Measurements from ENCODE around the gene ANKS6.

ANKS6 gene

DNA sequence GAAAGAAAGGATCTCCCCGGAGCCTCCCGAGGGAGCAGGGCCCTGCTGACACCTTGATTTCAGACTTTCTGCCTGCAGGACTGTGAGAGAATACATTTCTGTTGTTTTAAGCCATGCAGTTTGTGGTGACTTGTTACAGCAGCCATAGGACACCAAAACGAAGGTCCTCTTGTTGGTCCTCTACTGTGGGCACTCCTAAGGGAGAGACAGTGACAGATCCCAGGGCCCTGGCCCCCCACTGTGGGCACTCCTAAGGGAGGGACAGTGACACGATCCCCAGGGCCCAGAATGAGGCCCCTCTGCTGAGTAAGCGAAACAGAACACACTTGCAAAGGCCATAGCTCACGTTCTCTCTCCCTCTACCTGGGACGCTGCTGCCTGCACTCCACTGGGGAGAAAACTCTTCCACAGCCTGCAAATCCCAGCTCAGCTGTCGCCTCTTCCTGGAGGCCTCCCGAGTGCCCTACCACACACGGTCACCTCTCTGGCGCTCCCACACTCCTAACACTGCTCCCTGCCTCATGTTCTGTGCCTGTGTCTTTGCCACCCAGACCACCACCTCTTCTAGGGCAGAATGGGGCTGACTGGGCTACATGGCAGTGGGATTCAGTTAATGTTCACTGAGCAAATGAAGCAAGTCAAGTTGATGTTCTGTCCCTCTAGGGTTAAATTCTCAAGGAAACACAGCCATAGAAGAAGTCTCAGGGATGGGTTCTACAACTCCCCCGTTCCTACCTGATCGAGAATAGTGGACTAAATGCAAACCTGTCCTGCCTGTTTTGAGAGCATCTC, 23.8 kb downstream of the ANKS6 start:
- no peak for DNase-seq (ENCODE audit: low read depth)

DNA sequence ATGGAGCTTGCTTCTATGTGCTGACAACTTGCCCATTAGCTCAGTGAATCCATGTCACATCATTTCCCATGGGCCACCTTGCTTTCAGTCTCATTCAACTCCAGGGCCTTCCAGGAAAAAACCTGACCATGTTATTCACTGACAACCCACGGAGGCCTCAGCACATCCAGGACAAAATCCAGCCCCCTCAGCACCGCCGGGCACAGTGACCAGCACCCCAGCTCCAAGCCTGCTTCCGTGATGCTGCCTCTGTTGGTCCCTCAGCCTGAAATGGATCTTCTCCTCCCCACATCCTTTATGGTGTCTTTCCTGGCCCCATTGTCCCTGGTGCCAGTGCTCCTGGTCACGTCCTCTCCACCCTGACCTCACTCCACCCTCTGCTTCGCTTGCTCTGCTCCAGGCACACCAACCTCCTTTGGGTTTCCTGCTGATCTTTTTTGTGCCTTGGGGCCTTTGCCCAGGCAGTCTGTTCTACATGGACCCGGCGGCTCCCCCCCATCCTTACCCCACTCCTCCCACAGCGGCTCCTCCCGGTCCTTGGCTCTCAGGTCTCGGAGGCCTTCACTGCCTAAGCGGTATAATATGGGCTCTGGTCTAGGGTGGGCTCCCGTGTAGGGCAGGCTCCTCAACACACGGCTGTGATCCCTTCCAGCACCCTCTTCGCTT, 25.0 kb downstream of the ANKS6 start:
- DNase-seq (ENCODE audit: low read depth): no peak

DNA sequence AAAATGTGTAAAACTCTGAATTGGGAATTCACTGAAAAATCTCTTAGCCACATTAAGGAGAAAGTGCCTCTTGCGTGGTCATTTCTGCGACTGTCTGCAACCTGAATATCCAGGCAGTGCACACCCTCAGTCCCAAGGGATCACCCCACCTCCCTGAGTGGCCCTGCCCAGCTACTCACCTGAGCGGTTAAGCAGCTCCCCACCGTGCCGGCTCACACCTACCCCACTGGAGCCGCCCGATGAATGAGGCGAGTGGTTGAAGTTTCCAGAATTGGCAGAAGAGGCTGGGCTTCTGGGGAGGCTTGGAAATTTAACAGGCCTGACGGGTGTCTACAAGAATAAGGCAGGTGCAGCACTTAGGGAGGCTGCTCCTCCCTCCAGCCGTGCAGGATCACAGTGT, 25.6 kb downstream of the ANKS6 start:
- no peak for DNase-seq (ENCODE audit: low read depth)

DNA sequence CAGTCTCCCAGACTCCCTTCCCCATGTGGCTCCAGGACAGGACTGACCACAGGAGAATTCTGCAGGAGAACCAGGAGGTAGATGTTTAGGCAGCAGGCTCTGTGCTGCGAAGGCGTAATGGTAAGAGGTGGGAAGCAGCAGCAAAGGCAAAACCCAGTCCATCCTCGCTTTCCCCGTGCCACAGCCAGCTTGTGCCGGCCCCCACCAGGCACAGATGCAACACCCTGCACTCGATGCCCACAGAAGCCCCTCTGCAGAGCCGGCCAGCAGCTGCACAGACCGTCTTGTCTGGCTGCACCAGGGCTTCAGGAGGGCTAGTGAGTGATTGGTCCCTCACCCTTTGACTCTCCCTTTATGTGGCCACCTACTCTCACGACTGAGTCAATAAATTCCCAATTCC, 28.0 kb downstream of the ANKS6 start:
- DNase-seq (ENCODE audit: low read depth): no peak

DNA sequence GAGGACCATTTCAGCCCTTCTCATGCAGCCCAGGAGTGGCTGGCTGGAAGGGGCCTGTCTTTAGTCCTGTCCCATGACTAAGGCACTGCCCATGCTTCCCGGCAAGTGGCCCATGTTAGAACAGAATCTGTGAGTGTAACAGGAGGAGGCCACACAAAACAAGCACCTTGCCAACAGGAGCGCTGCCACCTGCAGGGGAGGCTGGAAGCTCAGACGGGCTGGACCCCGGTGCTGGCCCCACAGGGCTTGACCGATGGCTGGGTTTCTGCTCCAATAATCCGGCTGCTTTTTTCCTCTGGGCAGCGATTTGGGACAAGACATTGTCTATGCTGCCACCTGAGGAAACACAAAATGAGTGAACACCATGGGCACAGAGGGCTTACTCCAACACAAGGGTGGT, 28.4 kb downstream of the ANKS6 start:
- no peak for DNase-seq (ENCODE audit: low read depth)

DNA sequence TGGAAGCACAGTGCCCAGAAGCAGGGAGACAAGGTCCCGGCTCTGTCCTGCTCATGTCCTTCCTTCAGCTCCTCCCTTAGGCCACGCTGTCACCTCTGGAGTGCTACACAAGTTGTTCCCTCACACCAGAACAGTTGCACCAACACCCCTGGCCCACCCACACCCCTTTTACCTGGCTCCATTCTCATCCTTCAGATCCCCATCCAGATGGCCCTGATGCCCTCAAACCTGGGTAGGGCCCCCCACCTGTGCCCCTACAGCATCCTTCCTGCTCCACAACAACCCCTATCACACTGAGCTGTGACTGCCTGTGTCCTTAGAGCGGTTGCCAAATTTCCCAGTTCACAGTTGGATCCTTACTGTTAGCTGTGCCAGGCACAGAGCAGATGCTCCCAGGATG, 29.2 kb downstream of the ANKS6 start:
- no peak for DNase-seq (ENCODE audit: low read depth)

DNA sequence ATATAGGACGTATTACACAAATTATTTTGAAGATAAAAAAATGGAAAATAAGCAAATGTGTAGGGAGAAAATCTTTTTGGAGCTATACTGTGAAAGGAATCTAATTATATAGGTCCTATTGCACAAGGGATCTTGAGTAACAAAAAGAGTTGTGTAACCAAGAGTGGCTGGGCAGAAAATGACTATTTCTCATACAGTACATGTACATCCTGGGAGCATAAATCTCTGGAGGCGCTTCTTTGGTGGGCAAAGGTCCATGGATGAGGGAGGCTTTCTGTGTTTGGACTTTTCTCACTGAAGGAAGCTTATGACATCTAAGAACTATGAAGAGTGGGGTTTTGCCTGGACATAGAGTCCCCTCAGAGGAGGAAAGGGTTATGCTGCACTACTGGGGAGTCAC, 29.8 kb downstream of the ANKS6 start:
- DNase-seq (ENCODE audit: low read depth): no peak

DNA sequence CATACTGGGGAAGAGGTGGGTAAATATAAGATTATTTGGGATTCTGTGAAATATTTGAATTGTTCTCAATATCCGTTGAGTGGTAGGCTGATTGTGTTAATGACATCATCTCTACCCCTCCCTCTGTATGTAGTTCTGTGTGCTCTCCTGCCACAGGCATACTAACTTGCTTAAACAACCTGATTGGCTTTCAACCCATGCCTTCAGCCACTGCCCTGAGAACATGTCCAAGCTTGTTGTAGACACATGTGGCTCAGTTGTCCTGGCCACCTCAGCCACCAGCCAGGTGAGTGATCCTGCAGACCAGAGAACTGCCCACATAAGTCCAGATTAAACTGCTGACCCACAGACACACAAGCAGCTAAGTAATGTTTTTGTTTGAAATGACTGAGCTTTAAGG, 31.1 kb downstream of the ANKS6 start:
- DNase-seq (ENCODE audit: low read depth): no peak

DNA sequence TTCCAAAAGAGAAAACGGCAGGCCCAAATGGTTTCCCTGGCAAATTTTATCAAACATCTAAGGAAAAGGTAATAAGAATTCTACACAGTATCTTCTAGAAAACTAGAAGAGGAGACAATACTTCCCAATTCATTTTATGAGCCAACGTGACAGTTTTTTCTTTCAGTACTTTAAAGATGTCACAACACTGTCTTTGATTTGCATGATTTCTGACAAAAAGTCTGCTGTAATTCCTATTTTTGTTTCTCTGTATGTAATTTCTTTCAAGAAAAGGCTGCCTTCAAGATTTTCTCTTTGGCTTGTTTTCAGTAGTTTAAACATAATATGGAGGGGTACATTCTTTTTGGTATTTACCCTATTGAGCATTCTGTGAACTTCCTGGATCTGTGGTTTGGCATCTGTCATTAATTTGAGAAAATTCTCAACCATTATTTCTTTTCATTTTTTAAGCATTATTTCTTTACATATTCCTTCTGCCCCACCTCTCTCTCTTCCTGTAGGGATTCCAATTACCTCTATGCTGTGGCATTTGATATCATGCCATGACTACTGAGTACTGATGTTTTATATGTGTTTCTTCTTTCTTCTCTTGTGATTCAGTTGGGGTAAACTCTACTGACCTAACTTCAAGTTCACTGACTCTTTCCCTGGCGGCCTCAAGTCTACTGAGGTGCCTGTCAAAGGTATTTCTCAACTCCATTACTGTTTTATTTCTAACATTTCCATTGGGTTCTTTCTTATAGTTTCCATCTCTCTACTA, 32.2 kb downstream of the ANKS6 start:
- no peak for DNase-seq (ENCODE audit: low read depth)

DNA sequence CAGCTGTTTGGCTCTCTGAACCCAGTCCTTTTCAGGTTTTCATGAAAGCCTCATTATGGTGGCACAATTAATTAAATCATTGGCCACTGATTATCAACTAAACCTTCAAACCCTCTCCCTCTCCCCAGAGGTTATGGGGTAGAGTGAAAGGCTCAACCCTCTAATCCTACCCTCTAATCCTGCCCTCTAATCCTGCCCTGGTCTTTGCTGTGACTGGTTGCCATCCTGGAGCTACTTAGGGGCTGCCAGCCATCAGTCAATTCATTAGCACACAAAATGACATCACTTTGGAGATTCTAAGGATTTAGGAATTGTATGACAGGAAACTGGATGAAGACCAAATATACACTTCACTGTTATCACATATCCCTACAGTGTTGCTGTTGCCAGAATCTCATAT, 36.1 kb downstream of the ANKS6 start:
- no peak for DNase-seq (ENCODE audit: low read depth)

DNA sequence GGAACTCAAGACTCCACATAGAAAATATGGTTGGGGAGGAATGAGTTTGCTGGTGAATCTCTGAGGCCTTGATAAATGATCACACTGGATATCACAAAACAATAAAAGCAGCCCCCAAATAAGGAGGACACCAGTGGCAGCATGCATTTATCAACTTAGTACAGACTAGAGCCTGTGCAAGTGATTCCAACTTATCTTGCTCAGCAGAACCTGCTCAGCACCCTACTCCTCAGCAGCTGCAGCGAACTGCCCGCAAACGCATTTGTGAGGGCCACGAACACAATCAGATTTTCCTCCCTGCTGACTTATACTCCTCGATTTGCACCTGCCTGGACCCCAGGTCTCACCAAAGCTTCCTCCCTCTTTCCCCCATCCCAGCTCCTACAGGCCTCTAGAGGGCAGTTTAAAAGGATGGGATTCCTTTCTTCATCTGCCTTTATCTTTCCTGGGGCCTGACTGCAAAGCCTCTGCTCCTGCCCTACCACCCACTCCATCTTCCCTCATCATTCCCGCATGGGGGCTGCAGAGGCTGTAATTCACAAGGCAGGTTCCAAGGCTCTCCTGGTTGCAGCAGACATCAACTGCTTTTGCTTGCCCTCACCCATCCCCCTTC, 41.2 kb downstream of the ANKS6 start:
- DNase-seq (ENCODE audit: low read depth): no peak

DNA sequence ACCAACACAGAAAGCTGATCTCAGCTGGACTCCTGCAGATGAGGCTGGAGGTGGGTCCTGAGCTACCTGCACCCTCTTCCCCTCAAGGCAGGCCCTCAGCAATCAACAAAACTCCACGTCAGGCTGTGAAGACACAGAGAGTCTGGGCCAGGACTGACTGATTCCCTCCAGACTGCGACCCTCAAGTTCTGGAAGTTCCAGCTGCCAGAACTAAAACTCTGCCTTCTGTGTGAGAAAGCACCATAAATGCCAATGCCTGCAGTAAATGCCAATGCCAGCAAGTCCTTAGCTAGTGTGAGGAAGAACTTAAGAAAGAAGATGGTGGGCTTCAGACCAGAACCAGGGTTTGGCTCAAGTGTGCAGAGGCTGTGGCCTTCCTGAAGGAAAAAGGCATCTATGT, 45.1 kb downstream of the ANKS6 start:
- no peak for DNase-seq (ENCODE audit: low read depth)

DNA sequence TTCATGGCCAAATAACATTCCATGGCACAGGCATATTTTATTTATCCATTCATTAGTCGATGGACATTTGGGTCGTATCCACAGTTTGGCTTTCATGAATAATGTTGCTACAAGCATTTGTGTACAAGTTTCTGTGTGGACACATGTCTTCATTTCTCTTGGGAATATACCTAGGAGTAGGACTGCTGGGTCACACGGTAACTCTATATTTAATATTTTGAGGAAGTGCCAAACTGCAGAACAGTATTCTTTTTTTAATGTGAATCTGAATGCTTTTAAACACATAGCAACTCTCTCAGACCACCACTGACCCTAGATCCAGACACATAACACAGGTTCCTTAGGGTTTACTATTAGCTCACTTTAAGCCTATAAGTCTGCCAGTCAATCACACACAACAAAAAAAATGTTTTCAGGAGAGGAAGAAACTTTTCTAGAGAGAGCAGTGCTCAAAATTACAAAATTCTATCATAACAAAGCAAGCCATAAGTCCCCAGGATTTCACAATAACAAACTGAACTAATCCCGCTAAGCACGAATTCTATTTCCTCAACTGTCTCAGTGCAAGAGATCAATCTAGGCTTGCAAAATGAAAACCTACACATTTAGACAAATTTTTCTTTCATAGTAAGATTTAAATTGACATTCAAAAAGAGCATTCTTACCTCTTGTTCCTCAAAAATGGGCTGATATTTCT, 45.8 kb downstream of the ANKS6 start:
- no peak for DNase-seq (ENCODE audit: low read depth)

DNA sequence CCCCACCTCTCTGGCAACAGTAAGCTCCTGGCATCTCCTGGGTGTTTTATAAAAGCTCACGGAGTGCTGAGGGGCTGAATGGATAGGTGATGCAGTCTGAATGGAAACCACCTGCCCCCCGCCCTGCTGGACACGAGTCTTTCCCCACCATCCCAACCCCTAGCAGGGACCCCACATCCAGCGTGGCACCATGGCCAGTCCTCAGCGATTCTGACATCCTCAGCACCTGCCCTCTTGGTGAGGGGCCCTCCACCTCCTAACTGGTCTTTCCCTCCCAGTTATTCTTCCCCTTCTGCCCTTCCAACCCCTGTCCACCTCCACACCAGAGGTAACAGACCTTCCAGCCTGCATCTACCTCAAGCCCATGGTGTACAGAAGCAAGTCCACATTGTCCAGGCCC, 48.9 kb downstream of the ANKS6 start:
- no peak for DNase-seq (ENCODE audit: low read depth)

DNA sequence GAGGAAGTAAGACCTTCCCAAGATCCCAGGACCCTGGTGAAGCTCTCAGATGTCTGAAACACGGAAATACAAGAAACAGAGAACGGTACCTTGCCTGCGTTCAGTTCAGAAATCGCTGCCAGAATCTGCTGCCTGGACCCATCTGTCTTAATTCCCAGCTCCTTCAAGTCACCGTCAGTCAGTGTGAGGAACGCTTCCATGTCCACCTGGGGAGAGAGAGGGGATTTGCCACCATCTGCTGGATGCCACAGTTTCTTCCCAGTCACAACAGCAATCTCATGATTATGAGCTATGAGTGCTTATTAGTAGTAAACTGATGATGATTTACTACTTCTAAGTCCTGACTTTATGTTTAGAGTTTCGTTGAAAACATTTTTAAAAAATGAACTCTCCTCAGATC, 50.9 kb downstream of the ANKS6 start:
- DNase-seq (ENCODE audit: low read depth): no peak

DNA sequence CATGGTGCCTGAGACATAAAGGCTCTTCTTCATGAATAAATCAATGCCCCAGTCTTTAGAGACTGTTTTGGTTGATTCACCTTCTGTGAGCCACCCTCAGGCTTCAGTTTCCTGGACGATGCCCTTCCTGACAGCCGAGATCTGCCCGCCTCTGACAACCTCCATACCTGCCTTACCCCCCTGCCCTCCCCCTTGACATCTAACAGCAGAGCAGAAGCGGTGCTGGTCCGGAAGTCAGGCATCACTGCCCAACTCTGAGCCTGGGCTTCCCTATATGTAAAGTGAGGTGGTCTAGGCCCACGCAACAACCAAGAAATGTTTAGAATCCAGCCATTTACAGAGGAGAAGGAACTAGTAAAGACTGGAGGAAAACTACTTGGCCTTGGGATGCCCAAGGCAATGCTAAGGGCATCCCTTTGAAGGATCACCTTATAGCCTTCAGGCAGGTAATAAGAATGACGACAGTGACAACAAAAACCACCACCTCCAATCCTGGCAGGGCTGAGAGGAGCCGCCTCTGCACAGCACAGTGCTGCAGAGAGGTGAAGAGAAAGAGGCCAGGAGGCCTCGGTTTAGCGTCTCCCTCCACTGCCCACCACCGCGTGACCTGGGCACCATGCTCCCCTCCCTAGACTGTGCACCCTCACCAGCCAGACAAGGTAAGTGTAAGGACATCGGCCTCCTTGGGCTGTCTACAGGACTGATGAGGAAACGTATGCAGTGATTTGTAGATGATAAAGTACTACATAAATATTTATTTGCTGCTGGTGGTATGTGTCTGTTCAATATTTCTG, 52.3 kb downstream of the ANKS6 start:
- DNase-seq (ENCODE audit: low read depth): no peak

DNA sequence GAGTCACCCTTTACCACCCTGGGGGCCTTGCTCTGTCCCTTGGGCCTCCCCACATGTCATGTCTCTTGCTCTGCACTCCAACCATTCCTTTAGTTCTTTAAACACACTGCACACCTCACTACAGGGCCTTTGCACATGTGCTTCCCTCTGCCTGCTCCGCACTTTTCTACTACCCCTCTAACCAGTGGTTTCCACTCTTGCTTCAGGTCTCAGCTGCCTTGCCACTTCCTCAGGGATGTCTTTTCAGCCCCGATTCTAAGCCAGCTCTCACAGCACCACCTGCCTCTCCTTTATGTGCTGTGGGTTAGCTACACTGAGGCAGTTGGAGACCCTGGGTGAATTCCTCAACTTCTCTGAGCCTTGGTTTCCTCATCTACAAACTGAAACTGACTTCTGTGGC, 53.0 kb downstream of the ANKS6 start:
- no peak for DNase-seq (ENCODE audit: low read depth)

DNA sequence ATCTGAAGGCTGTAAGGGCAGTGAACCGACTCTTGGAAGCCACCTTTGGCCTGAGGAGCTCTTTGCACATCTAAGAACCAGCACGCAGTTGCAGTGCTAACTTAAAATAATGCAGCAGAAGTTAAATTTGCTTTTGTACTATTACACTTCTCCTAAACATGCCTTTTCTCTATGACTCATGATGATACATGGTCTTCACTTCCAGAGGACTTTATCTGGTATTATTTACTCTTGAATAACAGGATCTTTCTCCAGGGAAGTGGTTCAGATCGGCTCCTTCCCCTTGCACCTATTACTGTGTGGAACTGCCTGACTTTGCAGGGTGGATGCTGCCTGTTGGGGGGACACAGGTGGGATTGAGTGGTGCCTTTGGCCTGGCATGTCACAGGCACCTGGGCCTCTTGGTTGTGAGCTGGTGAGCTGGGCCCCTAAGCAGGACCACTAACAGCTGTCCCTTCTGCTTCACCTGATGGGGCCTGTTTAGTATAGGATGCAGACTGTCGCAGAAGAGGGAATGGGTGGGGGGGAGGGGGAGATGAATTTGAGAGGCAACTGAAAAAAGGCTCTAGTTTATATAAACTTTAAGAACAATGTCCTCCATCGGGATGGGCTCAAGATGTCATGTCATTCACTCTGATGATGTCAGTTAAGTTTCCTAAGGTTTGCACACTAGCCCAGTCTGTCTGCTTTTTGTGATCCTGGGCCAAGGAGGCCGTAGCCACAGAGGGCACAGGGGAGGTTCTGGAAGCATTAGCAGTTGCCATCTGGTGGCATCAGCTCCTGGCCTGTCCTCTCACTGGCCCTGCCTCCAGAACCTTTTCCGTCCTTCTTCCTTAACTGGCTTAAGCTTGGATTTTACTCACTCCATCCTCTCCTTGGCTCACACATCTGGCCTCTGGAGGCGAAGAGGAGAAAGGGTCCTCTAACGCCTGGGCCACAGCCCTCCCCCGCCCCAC, 53.8 kb downstream of the ANKS6 start:
- DNase-seq (ENCODE audit: low read depth): no peak

DNA sequence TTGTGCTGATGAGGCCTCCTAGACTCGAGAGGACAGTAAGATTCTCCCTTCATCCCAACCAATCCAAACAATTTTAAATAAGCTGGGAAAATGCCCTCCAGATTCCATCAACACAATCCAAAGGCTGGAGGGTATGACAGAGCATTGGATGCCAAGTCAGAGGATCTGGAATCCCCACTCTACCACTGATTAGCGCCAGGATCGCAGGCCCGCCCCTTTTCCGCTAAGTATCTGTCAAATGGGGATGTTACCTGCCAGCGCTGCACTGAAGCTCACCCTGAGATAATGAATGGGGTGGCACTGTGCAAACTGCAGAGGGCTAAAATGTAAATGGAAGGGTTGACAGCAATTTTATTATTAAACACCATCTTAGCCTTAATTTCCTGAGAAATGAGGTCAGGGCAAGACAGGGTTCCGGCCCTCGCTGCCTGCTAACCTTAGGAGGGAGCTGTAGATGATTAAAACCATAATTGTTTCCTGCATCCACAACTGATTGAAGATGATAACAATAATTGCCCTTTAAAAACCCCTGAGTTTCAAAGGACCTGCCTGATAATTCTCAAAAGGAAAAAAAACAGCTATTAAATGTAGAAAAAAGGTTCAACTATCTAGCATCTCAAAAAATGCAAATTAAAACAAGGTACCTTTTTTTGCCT, 56.0 kb downstream of the ANKS6 start:
- no peak for DNase-seq (ENCODE audit: low read depth)

DNA sequence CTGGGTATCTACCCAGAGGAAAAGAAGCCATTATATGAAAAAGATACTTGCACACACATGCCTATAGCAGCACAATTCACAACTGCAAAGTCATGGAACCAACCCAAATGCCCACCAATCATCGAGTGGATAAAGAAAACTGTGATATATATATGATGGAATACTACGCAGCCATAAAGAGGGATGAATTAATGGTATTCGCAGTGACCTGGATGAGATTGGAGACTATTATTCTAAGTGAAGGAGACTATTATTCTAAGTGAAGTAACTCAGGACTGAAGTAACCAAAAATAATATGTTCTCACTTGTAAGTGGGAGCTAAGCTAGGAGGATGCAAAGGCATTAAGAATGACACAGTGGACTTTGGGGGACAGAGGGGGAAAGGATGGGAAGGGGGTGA, 57.6 kb downstream of the ANKS6 start:
- DNase-seq (ENCODE audit: low read depth): no peak
